WI38 (cell line): ENCODE results near the gene C10orf71.

Experiments
- H3K4me3 ChIP-seq: 2 replicates; pipeline ENCODE4 v1.5.1; 2011; ENCODE audit warnings: low read depth, mild to moderate bottlenecking, control low read depth, low read length
- CTCF ChIP-seq: IDR thresholded peaks from 2 replicates; pipeline ENCODE4 v1.5.1; 2012; ENCODE audit warnings: low read depth, mild to moderate bottlenecking, control low read depth, low read length

The C10orf71 gene

GRCh38 chr10:49285232-49285631 lies 13.7 kb upstream of the C10orf71 start:
- TF ChIP-seq CTCF: no peak
- H3K4me3 ChIP-seq: no peak overlapping the region

- TF ChIP-seq CTCF: no peak
- H3K4me3 ChIP-seq: no peak overlapping the region
Observed at GRCh38 chr10:49286686-49287085, 12.3 kb upstream of the C10orf71 start.

- TF ChIP-seq CTCF: no peak
- H3K4me3 ChIP-seq: no peak overlapping the region
Observed at GRCh38 chr10:49287689-49288340, 11.2 kb upstream of the C10orf71 start.

- H3K4me3 ChIP-seq: no peak overlapping the region
- no peak for TF ChIP-seq CTCF
Observed at GRCh38 chr10:49288341-49289065, 10.5 kb upstream of the C10orf71 start.

GRCh38 chr10:49289480-49289879 lies 9.5 kb upstream of the C10orf71 start:
- H3K4me3 ChIP-seq: no peak overlapping the region
- TF ChIP-seq CTCF: no peak

- no peak for TF ChIP-seq CTCF
- no peak overlapping the region for H3K4me3 ChIP-seq
Observed at GRCh38 chr10:49290131-49290530, 8.8 kb upstream of the C10orf71 start.

- H3K4me3 ChIP-seq: no peak overlapping the region
- TF ChIP-seq CTCF: no peak
Observed at GRCh38 chr10:49290607-49291006, 8.4 kb upstream of the C10orf71 start.
